Fibroblast of lung (primary cell): ENCODE measurements around the gene DNM3.

Experiments
- EZH2 ChIP-seq: IDR thresholded peaks from 2 replicates; pipeline ENCODE4 v1.5.1; 2012; ENCODE audit warnings: low read length, control low read depth, mild to moderate bottlenecking; ENCODE audit errors: missing control alignments
- TF ChIP-seq, protein P1 (sequence below), 2 donors: IDR thresholded peaks in 1 of 2; conservative IDR thresholded peaks in 1 of 2; 1 replicate in 1 of 2; 2 replicates in 1 of 2; pipeline ENCODE4 v1.5.1; 2011 to 2012; ENCODE audit warnings: low read length in 2 of 2, control low read depth in 1 of 2, inconsistent platforms in 1 of 2, low read depth in 1 of 2, mild to moderate bottlenecking in 1 of 2

DNA sequence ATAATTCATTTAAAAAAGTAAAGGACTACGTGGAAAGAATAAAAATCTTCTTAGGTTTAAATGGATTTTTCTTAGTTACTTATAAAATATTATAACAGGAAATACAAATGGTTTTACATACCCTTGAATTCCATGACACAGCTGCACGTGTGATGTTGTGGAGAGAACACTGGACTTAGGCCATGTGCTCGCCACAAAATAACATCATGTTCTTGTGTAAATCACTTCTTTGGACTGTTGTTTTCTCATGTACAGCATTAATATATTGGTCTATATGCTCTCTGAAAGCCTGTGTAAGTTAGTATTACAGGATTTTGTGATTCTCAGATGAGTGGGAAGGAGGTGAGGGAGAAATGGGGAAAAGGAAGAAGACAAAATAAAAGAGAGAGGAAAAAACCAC, 228.2 kb downstream of the DNM3 start:
- TF ChIP-seq, protein P1, sequence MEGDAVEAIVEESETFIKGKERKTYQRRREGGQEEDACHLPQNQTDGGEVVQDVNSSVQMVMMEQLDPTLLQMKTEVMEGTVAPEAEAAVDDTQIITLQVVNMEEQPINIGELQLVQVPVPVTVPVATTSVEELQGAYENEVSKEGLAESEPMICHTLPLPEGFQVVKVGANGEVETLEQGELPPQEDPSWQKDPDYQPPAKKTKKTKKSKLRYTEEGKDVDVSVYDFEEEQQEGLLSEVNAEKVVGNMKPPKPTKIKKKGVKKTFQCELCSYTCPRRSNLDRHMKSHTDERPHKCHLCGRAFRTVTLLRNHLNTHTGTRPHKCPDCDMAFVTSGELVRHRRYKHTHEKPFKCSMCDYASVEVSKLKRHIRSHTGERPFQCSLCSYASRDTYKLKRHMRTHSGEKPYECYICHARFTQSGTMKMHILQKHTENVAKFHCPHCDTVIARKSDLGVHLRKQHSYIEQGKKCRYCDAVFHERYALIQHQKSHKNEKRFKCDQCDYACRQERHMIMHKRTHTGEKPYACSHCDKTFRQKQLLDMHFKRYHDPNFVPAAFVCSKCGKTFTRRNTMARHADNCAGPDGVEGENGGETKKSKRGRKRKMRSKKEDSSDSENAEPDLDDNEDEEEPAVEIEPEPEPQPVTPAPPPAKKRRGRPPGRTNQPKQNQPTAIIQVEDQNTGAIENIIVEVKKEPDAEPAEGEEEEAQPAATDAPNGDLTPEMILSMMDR (conservative IDR thresholded peaks at IDR 0.05 in 1 of 2, IDR thresholded peaks at IDR 0.05 in 1 of 2; ENCODE audit: low read depth in 1 of 2, low read length in 2 of 2): no peak
- TF ChIP-seq EZH2: no peak
